GM23338 (cell line): Measurements from ENCODE around the gene GABPA.

Source experiments
- EZH2 ChIP-seq: fragments of 200-600 bp; sonication (generic); IDR thresholded peaks from one replicate; pipeline ENCODE4 v1.8.0; 2017; ENCODE audit warnings: antibody characterized with exemption, mild to moderate bottlenecking, low read depth; ENCODE audit not compliant: unreplicated experiment
- JUNB ChIP-seq: IDR thresholded peaks from one replicate; pipeline ENCODE4 v1.6.1; 2016; ENCODE audit warnings: antibody characterized with exemption; ENCODE audit not compliant: unreplicated experiment
- TF ChIP-seq, protein P1 (sequence below), 2 experiments: fragments of 200-600 bp in 1 of 2; sonication (generic) in 1 of 2; conservative IDR thresholded peaks; 2 replicates each; pipeline versions ENCODE4 v1.5.1 to v1.6.1; 2016 to 2017; ENCODE audit warnings: antibody characterized with exemption in 2 of 2, low read depth in 2 of 2, mild to moderate bottlenecking in 2 of 2, moderate library complexity in 1 of 2
- TF ChIP-seq, protein P2 (sequence below): IDR thresholded peaks from one replicate; pipeline ENCODE4 v1.6.1; 2018; ENCODE audit warnings: antibody characterized with exemption; ENCODE audit not compliant: unreplicated experiment

DNA sequence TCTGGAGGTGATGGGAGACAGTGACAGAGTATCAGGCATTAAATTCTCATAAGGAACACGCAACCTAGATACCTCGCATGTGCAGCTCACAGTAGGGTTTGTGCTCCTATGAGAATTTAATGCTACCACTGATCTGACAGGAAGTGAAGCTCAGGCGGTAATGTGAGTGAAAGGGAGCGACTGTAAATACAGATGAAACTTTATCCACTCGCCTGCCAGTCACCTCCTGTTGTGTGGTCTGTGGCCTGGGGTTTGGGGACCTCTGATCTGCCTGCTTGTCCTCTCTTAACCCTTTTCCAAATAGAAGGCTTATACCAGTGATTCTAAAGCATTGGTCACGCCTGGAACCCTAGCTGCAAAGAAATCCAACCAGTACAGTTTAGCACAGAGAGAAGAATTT lies 15.3 kb downstream of the GABPA start:
- TF ChIP-seq EZH2: no peak
- TF ChIP-seq, protein P1, sequence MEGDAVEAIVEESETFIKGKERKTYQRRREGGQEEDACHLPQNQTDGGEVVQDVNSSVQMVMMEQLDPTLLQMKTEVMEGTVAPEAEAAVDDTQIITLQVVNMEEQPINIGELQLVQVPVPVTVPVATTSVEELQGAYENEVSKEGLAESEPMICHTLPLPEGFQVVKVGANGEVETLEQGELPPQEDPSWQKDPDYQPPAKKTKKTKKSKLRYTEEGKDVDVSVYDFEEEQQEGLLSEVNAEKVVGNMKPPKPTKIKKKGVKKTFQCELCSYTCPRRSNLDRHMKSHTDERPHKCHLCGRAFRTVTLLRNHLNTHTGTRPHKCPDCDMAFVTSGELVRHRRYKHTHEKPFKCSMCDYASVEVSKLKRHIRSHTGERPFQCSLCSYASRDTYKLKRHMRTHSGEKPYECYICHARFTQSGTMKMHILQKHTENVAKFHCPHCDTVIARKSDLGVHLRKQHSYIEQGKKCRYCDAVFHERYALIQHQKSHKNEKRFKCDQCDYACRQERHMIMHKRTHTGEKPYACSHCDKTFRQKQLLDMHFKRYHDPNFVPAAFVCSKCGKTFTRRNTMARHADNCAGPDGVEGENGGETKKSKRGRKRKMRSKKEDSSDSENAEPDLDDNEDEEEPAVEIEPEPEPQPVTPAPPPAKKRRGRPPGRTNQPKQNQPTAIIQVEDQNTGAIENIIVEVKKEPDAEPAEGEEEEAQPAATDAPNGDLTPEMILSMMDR (conservative IDR thresholded peaks at IDR 0.05; ENCODE audit: low read depth in 2 of 2): no peak
- TF ChIP-seq JUNB: no peak
- TF ChIP-seq, protein P2, sequence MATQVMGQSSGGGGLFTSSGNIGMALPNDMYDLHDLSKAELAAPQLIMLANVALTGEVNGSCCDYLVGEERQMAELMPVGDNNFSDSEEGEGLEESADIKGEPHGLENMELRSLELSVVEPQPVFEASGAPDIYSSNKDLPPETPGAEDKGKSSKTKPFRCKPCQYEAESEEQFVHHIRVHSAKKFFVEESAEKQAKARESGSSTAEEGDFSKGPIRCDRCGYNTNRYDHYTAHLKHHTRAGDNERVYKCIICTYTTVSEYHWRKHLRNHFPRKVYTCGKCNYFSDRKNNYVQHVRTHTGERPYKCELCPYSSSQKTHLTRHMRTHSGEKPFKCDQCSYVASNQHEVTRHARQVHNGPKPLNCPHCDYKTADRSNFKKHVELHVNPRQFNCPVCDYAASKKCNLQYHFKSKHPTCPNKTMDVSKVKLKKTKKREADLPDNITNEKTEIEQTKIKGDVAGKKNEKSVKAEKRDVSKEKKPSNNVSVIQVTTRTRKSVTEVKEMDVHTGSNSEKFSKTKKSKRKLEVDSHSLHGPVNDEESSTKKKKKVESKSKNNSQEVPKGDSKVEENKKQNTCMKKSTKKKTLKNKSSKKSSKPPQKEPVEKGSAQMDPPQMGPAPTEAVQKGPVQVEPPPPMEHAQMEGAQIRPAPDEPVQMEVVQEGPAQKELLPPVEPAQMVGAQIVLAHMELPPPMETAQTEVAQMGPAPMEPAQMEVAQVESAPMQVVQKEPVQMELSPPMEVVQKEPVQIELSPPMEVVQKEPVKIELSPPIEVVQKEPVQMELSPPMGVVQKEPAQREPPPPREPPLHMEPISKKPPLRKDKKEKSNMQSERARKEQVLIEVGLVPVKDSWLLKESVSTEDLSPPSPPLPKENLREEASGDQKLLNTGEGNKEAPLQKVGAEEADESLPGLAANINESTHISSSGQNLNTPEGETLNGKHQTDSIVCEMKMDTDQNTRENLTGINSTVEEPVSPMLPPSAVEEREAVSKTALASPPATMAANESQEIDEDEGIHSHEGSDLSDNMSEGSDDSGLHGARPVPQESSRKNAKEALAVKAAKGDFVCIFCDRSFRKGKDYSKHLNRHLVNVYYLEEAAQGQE: no peak
